ENCODE results near the gene OFD1.

OFD1 gene, protein sequence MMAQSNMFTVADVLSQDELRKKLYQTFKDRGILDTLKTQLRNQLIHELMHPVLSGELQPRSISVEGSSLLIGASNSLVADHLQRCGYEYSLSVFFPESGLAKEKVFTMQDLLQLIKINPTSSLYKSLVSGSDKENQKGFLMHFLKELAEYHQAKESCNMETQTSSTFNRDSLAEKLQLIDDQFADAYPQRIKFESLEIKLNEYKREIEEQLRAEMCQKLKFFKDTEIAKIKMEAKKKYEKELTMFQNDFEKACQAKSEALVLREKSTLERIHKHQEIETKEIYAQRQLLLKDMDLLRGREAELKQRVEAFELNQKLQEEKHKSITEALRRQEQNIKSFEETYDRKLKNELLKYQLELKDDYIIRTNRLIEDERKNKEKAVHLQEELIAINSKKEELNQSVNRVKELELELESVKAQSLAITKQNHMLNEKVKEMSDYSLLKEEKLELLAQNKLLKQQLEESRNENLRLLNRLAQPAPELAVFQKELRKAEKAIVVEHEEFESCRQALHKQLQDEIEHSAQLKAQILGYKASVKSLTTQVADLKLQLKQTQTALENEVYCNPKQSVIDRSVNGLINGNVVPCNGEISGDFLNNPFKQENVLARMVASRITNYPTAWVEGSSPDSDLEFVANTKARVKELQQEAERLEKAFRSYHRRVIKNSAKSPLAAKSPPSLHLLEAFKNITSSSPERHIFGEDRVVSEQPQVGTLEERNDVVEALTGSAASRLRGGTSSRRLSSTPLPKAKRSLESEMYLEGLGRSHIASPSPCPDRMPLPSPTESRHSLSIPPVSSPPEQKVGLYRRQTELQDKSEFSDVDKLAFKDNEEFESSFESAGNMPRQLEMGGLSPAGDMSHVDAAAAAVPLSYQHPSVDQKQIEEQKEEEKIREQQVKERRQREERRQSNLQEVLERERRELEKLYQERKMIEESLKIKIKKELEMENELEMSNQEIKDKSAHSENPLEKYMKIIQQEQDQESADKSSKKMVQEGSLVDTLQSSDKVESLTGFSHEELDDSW

DNA sequence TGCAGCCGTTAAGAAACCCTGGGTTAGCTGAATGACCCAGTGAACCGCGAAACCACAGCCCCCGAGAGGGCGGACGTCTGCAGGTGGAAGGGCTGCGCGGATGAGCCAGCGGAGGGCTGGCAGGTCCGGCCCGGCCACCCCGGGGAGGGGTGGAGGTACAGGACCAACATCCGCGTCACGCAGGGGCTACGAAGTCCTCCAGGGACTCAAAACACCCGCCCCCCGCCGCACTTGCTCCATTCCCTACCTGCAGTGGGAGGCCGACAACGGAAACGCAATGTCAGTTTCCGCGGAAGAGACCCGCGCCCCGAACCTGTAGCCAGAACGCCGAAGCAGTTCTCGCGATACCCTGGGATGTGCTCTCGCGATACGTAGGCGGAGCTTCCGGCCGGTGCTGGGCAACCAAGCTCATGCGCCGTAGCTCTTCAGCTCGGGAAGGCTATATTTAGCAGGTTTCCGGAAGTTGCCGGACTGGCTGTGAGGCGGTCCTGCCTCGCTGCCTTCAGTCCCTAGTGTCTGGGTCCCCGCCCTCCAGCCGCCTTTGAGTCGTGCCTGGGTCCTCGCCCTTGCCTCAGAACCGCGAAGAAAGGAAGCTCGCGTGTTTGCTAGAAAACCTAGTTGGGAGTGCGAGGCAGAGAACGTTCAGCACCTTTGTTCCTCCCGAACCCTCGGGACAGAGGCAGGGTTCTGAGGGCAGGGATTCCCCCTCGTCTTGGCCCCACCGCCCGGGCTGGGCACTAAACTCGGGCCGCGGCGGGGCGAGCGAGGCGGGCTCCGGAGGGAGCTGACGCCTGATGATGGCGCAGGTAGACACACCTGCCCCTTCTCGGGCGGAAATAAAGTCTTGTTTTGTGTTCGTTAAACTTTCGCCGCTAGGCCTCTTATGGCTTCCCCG lies at the start of gene OFD1, which contains the start of gene TRAPPC2:
Gene OFD1, plus strand, starts transcription at position 471 of the 895 bp plus-strand sequence. Its CDS starts 324 bp downstream, at position 795.
Gene TRAPPC2, minus strand, starts transcription at position 343 of the 895 bp plus-strand sequence. CDS start 14,657 bp downstream, outside the sequence.
- peak; percentile 80 to 82 for DNase-seq (ENCODE audit: low read depth in 2 of 2)

DNA sequence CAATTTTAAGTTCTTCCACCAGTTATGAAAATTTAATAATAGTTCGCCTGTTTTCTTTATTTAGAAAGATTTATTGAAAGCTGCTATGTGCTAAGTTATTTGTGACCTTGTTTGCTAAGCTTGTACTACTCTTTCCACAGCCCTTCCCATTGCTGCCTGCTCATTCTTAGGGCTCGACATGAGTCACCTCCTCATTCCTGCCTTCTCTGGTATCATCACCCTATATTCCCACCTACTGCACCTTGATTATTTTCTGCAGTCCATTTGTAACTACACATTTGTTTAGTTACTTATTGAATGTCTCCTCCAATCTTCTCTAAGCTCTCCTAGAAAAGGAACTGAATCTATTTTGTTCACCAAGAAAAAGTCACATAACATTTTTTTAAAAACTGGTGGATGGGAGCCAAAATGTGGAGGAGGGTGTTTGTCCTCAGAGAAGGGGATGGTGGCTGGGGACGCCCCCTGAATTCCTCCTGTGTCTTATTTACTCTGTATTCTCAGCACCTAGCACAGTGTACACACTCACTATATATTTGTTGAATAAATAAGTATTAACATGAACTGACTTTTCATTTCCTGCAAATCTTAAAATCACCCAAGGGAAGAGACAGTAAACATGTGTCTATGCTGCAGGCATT lies 49.3 kb upstream of the OFD1 start:
- no peak for DNase-seq (ENCODE audit: low read depth in 2 of 2)

DNA sequence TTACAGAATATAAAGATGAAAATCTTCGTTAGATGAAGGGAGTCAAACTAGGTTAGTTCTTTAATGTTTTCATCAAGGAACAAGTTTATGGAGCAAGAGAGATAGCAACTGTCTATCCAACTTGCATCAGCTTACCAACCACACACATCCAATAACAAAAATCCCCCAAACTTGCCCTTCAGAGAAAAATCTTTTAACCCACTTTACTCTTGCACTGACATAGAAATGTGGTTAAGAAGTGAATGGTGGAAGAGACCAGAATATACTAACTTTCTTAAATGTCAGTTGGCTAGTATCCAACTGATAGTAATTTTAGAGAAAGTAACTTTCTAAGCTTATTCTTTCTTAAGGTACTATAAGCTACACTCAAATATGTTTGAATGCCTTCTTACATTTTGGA lies 47.3 kb upstream of the OFD1 start:
- no peak for DNase-seq (ENCODE audit: low read depth in 2 of 2)

DNA sequence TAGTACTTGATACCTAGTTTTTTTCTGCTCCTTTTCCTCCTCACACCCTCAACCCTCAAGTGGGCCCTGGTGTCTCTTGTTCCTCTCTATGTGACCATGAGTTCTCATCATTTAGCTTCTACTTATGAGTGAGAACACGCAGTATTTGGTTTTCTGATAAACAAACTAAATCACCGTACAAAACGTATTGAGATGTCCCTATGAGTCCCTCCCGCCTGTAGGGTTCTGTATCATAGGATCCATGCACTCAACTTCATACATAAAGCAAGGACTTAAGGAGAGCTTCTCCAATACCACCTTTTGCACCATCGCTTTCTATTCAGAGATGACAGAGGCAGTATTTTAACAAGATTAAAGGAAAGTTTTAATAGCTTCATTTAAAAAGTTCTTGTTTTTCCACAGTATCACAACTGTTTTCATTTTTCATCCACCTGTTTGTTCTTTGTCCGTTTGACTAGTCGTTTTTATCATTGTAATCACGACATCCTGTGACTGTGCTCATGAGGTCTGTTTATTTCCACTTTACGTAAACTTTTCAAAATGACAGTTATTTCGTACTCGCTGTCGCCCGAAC lies 46.1 kb upstream of the OFD1 start:
- DNase-seq (ENCODE audit: low read depth in 2 of 2) = no peak

DNA sequence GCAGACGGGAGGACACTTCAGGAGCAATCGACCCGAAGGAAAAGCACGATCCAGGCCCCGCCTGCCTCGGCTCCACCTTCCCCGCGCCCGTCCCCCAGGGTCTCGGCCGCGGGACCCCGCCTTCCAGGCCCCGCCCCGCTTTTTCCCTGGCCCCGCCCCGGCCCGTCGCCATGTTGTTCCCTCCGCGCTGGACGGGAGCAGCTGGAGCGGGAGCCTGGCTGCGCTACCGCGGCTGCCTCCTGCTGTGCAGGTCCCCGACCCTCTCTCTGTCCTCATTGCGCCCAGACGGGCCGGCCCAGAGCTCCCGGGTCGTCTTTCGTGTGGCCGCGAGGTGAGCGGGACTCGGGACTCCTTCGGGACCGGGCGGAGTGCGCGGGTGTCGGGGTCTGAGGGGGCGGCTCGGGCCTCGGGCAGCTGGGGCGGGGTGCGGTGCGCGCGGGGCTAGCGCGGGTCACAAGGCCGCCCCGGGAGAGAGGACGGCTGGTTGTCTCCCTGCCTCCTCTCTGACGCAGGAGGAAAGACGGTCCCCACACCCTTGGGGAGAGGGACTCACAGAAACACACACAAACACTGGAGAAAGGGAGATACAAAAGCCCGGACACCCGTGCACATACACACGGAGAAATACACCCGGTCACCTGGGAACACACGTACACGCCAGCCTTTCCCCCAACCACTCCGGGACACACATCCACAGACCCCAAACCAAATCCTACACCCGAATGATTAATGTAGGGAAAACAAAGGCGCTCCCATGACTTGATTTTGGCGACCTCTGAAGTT lies 45.4 kb upstream of the OFD1 start, which contains the start of gene RAB9A:
Gene RAB9A, plus strand, starts transcription at position 171 of the 783 bp plus-strand sequence. CDS start 19,619 bp downstream, outside the sequence.
- peak; percentile 28 to 36 for DNase-seq (ENCODE audit: low read depth in 2 of 2)

DNA sequence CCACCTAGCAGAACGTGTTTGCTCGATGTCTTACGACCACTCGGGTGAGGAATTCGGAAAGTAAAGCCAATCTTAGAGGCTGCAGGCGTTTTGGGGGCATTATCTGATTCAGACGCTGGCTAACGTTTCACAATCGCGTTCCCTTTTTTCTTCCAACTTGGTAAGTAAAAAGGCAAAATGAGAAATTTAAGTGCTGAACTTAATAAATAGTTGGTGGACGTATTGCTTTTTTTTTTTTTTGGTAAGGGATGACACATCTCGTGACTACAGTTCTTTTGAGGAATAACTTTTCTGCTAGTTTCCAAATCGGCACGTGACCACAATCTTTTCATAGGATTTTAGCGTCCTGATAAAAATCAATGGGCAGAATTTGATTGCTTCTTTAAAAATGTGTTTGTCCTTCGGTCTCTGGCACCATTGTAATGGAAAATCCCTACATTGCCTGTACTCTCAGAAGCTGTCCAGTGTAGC lies 44.8 kb upstream of the OFD1 start:
- no peak for DNase-seq (ENCODE audit: low read depth in 2 of 2)

DNA sequence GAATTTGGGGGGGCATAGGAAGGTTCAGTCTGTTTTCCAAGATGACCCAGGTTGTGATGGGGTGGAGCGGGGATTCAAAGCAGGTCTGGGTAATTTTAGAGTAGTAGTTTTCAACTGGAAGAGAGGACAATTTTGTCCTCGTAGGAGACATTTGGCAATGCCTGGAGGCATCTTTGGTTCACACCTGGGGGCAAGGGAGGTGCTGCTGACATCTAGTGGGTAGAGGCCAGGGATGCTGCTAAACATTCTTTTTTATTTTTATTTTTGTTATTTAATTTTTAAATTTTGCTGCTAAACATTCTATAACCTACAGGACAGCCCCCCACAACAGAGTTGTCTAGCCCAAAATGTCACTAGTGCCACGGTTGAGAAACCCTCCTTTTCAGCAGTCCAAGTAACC lies 43.7 kb upstream of the OFD1 start:
- no peak for DNase-seq (ENCODE audit: low read depth in 2 of 2)

DNA sequence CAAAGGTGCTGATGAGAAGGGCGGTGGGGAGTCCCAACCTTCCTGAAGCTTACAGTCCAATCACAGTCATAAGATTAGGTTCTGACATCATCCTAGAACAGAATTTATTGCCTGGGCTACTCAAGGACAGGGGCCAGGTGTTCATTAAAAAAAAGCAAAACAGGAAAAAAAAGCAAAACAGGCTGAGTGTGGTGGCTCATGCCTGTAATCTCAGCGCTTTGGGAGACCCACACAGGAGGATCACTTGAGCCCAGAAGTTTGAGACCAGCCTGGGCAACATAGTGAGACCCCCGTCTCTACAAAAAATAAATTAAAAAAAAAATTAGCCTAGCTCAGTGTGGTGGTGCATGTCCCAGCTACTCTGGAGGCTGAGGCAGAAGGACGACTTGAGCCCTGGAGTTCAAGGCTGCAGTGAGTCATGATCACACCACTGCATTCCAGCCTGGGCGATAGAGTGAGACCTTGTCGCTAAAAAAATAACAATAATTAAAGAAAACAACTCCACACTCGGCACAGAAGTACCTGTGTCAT lies 42.6 kb upstream of the OFD1 start:
- DNase-seq (ENCODE audit: low read depth in 2 of 2) = no peak

DNA sequence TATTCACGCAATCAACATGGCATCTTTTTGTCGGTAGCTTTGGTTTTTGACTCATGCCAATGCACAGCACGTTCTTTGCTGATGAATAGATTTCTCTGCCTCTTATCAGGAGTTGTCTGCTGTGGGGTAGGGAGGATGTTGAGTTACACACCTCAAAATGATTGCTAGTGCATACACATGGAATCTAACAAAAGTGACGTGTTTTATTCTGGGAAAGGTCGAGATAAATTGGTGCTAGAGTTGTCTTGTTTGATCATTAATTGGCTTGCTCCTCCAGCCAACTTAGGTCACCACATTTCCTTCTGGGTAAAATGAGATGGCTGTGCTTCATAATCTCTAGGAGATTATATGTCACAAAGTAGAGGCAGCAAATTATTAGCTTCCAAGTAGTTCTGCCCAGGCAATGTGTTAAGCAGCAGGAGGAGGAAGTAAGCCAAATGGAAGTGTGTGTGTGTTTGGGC lies 41.7 kb upstream of the OFD1 start:
- DNase-seq (ENCODE audit: low read depth in 2 of 2) = no peak

DNA sequence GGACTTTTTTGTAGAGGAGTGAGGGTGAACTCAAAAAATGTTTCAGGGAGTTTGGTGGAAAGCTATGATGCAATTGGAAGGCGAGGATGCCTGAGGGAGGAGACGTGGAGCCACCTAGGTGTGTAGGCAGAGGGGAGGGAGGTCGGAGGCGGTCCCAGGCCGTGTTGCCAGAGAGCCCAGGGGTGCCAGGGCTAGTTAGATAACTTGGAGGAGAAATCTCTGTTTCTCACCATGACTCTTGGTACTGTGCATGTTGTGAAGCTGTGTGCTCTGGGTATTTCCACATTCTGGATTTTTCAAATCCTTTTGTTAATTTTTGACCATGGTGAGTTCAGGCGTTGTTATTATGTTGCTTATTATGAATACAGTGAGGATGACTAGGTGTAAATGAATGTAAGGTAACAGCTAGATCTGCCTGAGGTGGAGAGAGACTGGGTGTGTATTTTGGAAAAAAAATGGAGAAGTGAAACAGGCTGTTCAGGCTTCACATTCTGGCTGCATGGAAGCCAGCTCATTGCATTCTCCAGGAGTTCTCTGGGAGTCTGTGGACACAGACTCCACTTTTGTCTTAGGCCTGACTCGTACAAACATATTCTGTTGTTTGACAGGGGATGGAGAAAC lies 41.1 kb upstream of the OFD1 start:
- DNase-seq (ENCODE audit: low read depth in 2 of 2) = no peak

DNA sequence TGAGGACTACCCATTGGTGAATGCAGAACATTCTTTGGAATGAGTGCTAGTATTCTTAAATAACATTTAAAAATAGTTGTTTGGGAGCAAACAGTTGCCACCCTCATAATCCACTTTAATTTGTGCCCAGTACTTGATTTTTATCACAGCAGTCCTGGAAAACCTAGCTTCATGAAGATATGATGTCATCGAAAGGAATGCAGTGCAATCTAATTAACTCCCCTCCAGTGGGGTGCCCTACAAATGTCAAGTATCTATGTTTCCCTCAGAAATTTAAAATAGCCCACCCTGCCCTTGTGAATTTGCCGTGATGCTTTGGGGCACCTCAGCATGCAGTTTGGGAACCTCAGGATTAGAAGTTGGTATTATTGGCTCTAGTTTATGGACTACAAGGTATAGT lies 40.2 kb upstream of the OFD1 start:
- no peak for DNase-seq (ENCODE audit: low read depth in 2 of 2)

DNA sequence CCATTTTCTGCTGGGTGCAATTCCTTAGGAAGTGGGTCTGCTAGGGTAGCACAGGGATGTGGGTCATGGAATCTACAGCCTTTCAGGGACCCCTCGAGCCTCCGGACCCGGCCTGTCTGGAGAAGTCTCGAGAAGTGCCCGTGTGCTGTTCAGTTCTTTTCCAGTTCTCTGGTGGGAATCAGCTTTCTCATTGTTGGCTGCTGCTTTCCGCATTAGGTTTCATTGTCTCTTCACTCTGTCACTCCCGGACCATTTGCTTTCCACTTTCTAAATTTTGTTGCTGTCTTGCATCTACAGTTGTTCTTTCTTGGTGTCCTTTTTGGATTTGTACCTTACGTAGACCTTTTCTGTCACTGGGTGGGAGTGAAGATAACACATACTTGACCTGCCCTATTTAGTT lies 39.6 kb upstream of the OFD1 start:
- DNase-seq (ENCODE audit: low read depth in 2 of 2) = no peak

DNA sequence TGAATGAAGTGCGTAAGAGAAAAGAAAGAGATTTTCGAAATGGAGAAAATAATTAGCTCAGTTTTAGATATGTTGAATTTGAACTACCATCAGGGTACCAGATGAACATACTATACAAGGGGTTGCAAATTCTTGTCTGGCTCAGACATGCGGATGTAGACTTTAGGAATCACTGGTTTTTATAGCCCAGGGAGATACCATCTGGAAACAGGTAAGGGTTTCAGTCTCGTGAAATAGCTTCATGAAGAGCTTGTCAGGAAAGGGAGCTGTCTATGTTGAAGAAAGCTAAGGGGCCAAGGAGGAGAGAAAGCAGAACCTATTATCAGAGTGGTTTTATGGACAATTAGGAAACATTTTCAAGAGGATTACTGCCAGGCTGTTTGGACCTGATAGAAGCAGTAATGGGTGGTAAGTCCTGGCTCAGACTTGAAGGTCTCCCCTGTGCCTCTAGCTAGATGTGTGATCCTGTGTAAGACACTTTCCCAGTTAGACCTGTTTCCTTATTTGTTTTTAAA lies 38.9 kb upstream of the OFD1 start:
- DNase-seq (ENCODE audit: low read depth in 2 of 2) = no peak

DNA sequence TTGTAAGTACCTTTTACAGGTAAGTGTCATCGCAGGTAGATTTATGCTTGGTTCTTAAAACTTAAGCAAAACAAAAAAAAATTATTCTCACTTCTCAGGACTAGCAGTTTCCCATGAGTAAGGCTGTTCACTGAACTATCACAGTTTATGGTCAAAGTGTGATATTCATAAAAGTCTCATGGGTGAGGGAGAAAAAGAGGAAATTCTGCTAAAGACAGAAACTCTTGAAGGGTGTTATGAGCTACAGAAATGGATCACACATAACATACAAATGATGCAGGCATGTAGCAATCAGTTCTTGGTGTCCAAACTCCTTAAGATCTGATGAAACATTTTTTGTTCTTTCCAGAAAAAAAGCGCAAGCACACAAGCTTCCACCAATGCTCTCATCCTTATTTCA lies 37.1 kb upstream of the OFD1 start:
- no peak for DNase-seq (ENCODE audit: low read depth in 2 of 2)

DNA sequence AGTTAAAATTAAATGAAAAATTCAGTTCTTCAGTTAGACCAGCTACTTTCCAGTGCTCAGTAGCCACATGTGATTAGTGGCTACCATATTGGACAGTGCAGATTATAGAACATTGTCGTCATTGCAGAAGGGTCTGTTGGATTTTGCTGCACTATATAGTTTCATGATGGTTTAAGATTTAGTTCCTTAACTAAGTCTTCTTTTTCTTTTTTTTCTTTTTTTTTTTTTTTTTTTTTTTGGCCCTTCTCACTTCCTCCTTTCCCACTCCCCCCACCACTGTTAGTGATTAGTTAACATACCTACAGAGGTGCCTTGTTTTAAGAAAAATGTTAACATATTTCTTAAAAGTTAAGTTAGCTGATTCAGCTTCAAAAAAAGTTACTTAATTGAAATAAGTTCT lies 36.6 kb upstream of the OFD1 start:
- no peak for DNase-seq (ENCODE audit: low read depth in 2 of 2)

DNA sequence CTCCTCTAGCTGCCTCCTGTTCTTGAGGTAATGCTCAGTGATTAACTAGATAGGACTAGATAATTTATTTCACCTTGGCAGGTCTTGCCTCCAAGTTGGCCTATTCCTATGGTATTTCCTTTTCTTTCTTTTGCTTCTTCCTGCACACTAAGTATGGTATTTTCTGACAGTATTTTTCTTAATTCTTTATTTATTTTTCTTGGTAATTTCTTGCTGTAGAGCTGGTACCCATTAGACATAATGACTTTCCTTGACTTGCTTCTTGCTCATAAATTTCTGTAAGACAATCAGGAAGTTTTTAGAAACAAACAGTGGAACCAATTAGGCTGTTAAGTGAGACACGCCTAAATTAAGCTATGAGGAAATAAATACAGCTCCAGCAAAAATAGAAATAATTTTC lies 36.1 kb upstream of the OFD1 start:
- no peak for DNase-seq (ENCODE audit: low read depth in 2 of 2)

DNA sequence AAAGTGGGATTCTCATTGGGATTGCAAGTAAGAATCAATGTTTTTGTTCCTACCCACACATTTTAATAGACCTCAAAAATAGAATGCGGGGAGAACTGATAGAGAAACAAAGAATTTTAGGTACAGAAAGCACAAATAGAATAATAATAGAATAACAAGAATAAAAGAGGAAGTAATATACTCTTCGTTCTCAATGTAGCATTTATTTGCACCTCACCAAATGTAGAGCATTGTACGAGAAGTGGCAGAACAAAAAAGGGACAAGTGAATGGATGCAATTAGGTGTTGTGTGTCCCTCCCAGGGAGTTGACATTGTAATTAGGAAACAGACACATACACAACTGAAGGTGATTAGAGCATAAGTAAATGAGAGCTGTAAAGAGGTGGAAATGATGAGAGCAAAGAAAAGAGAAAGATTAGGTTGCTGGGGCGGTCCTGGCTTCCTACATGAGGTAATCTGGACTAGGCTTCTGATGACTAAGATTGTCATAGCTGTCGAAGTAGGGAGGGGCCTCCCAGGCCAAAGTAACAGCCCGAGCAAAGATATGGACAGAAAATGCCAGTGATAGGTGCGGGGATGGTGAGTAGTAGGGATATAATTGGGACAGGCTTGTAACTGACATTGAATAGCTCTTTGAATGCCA lies 35.2 kb upstream of the OFD1 start:
- DNase-seq (ENCODE audit: low read depth in 2 of 2) = no peak

DNA sequence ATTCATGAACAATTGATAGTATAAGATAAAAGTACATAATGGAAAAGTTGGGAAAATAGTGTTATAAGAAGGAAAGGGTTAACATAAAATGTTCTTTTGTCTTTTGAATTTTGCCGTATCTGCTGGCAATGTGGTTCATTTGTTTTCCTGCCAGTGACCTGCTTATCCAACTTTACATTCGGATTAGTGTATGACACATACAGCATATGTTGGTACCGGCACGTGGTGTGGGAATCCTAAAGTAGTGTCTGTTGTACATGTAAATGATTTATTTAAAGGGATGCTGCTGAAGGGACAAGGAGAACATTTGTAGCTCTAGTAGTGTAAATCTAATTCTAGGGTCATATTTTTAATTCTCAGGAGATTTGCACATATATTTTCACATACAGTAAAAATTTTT lies 34.2 kb upstream of the OFD1 start:
- DNase-seq (ENCODE audit: low read depth in 2 of 2) = no peak
